HepG2 (cell line): Measurements from ENCODE around the gene CCNB2. TPM values are rescaled to one million over a fixed set of nuclear protein-coding genes. Genes with fewer than 3 reads are reported as not detected.

ENCODE experiments used
- ATAC-seq: fragments of 200-7000 bp; cut with Tn5 transposase; 3 replicates; pipeline ENCODE4 v1.9.1; 2020; ENCODE audit warnings: mild to moderate bottlenecking, moderate library complexity
- BruUV-seq: library from RNA; stranded (reverse); fragments of 400-500 nt; replicated peaks from 2 replicates; lab custom pipeline; 2021; lab: Mats Ljungman, UMichigan
- CTCF ChIA-PET: fragments of 300-600 bp; formaldehyde crosslinking; extraction: SDS; loops from one replicate; lab custom pipeline; 2021; ENCODE audit warnings: low total read pairs, inconsistent platforms, low intra/inter-chr PET ratio; lab: Yijun Ruan, JAX
- POLR2A ChIA-PET: fragments of 350-600 bp; sonication (Branson Sonifier 250); formaldehyde crosslinking; loops from one replicate; lab custom pipeline; 2020; ENCODE audit warnings: antibody characterized with exemption, inconsistent platforms; lab: Yijun Ruan, JAX
- DNase-seq: peaks from one replicate; pipeline ENCODE4 v3.0.0-alpha.2; 2015; ENCODE audit warnings: low spot score
- FAIRE-seq: peaks from 3 replicates; lab custom pipeline; 2011; peaks lifted over from hg19 to GRCh38; lab: Jason Lieb, UNC
- H2AFZ ChIP-seq: one replicate; pipeline ENCODE4 v1.6.1; 2011; ENCODE audit warnings: low read length, inconsistent platforms
- H3K27ac ChIP-seq: fragments of 300-600 bp; 3 replicates; pipeline ENCODE4 v1.8.0; 2011; ENCODE audit warnings: mixed run types, mild to moderate bottlenecking, mixed read lengths, low read length, inconsistent platforms; ENCODE audit not compliant: insufficient read depth; ENCODE audit errors: extremely low read length
- H3K27me3 ChIP-seq, 2 experiments: fragments of 200-600 bp in 1 of 2; 2 replicates in 1 of 2; 3 replicates in 1 of 2; pipeline versions ENCODE4 v1.6.0 to v1.8.0; 2011; ENCODE audit warnings: low read length in 2 of 2, mild to moderate bottlenecking in 2 of 2, moderate library complexity in 2 of 2, inconsistent platforms in 1 of 2; ENCODE audit not compliant: insufficient read depth in 2 of 2, control insufficient read depth in 1 of 2
- H3K36me3 ChIP-seq, 2 experiments: fragments of 200-600 bp in 1 of 2; replicated peaks in 1 of 2; 2 replicates in 1 of 2; 3 replicates in 1 of 2; pipeline versions ENCODE4 v1.5.1 to v1.8.0; 2011; ENCODE audit warnings: low read length in 2 of 2, inconsistent platforms in 1 of 2; ENCODE audit not compliant: insufficient read depth in 2 of 2, control insufficient read depth in 1 of 2
- H3K4me1 ChIP-seq: 2 replicates; pipeline ENCODE4 v1.5.1; 2012; ENCODE audit warnings: low read length, inconsistent platforms; ENCODE audit not compliant: insufficient read depth
- H3K4me2 ChIP-seq: 2 replicates; pipeline ENCODE4 v1.6.0; 2011; ENCODE audit warnings: low read depth, low read length, inconsistent platforms
- H3K4me3 ChIP-seq, 3 experiments: fragments of 200-600 bp in 1 of 3; sonication (generic), shearing (Covaris generic) in 1 of 3; replicated peaks in 1 of 3; 2 replicates each; pipeline ENCODE4 v1.5.1; 2011 to 2016; ENCODE audit warnings: low read length in 3 of 3, inconsistent platforms in 2 of 3, low read depth in 2 of 3, mild to moderate bottlenecking in 2 of 3, control low read depth in 1 of 3, mixed read lengths in 1 of 3; ENCODE audit not compliant: insufficient read depth in 1 of 3
- H3K79me2 ChIP-seq: one replicate; pipeline ENCODE4 v1.6.1; 2011; ENCODE audit warnings: low read length, inconsistent platforms; ENCODE audit not compliant: insufficient read depth
- H3K9ac ChIP-seq: 2 replicates; pipeline ENCODE4 v1.6.0; 2011; ENCODE audit warnings: mild to moderate bottlenecking, low read depth, low read length, inconsistent platforms; ENCODE audit not compliant: insufficient read depth
- H3K9me3 ChIP-seq: 2 replicates; pipeline ENCODE4 v1.5.1; 2012; ENCODE audit warnings: mild to moderate bottlenecking, low read length
- H4K20me1 ChIP-seq: 2 replicates; pipeline ENCODE4 v1.6.0; 2011; ENCODE audit warnings: inconsistent platforms, mild to moderate bottlenecking, low read length, moderate library complexity; ENCODE audit not compliant: insufficient read depth
- CC2D1A ChIP-seq: sonication (generic); formaldehyde crosslinking; IDR thresholded peaks from 2 replicates; pipeline ENCODE4 v1.8.1; 2023; ENCODE audit warnings: mild to moderate bottlenecking, missing genetic modification reagents
- CEBPB ChIP-seq: IDR thresholded peaks from 2 replicates; pipeline ENCODE4 v1.6.1; 2011; ENCODE audit warnings: low read depth, low read length, improper control_type of control experiment, borderline replicate concordance
- CENPT ChIP-seq: sonication (generic); formaldehyde crosslinking; IDR thresholded peaks from 2 replicates; pipeline ENCODE4 v1.8.0; 2022; ENCODE audit warnings: low read depth, mild to moderate bottlenecking, moderate library complexity, missing genetic modification reagents
- KAT8 ChIP-seq: IDR thresholded peaks from 2 replicates; pipeline ENCODE4 v1.6.1; 2016; ENCODE audit warnings: missing genetic modification reagents, missing compliant biosample characterization
- KIAA2018 ChIP-seq: sonication (generic); formaldehyde crosslinking; IDR thresholded peaks from 2 replicates; pipeline ENCODE4 v1.5.0; 2020; ENCODE audit warnings: mild to moderate bottlenecking, missing genetic modification reagents, borderline replicate concordance
- MTA3 ChIP-seq: sonication (generic); formaldehyde crosslinking; IDR thresholded peaks from 2 replicates; pipeline ENCODE4 v1.4.0; 2020; ENCODE audit warnings: missing genetic modification reagents
- NCOA1 ChIP-seq: sonication (generic); formaldehyde crosslinking; IDR thresholded peaks from 2 replicates; pipeline ENCODE4 v1.9.0; 2021; ENCODE audit warnings: missing genetic modification reagents
- PCBP2 ChIP-seq: fragments of 200-400 bp; formaldehyde crosslinking; optimal IDR thresholded peaks from 2 replicates; pipeline ENCODE3; 2018; ENCODE audit warnings: low read length, low read depth; ENCODE audit not compliant: poor library complexity, severe bottlenecking
- UBTF ChIP-seq: sonication (generic); formaldehyde crosslinking; IDR thresholded peaks from 2 replicates; pipeline ENCODE4 v1.4.0; 2020; ENCODE audit warnings: mild to moderate bottlenecking, missing genetic modification reagents
- YEATS2 ChIP-seq: sonication (generic); formaldehyde crosslinking; IDR thresholded peaks from 2 replicates; pipeline ENCODE4 v1.4.0; 2020; ENCODE audit warnings: missing genetic modification reagents, borderline replicate concordance
- ZNF660 ChIP-seq: sonication (generic); formaldehyde crosslinking; IDR thresholded peaks from 2 replicates; pipeline ENCODE4 v1.5.1; 2020; ENCODE audit warnings: mild to moderate bottlenecking, low read depth, missing genetic modification reagents, borderline replicate concordance
- ZNF678 ChIP-seq: sonication (generic); formaldehyde crosslinking; IDR thresholded peaks from 2 replicates; pipeline ENCODE4 v1.4.0; 2020; ENCODE audit warnings: mild to moderate bottlenecking, missing genetic modification reagents
- ZNF703 ChIP-seq: sonication (generic); formaldehyde crosslinking; IDR thresholded peaks from 2 replicates; pipeline ENCODE4 v1.5.1; 2020; ENCODE audit warnings: missing genetic modification reagents, mild to moderate bottlenecking, moderate library complexity, borderline replicate concordance
- WGBS: methylation state at CpG from one replicate; pipeline ENCODE4 v1.1.6; 2017; ENCODE audit warnings: low lambda C conversion rate; 5-methylcytosine and 5-hydroxymethylcytosine counted together
- in situ Hi-C: cut with HindIII; loops from 2 replicates; pipeline ENCODE4 v1.10.0; 2017; ENCODE audit warnings: low pct_unique_long_range_greater_than_20kb; ENCODE audit not compliant: extremely low pct_ligation_motif_present
- intact Hi-C: fragments of 100-400 bp; cut with micrococcal nuclease; formaldehyde crosslinking; loops from one replicate; pipeline ENCODE4 v1.10.0; 2022; ENCODE audit not compliant: unreplicated experiment
- polyA plus RNA-seq, 8 experiments: library from polyadenylated mRNA; depleted of rRNA in 3 of 8; stranded (reverse) in 7 of 8; unstranded in 1 of 8; fragments of >200 nt; fragmentation: Illumina TruSeq in 4 of 8; extraction: Trizol in 4 of 8; gene quantifications; 2 replicates each; pipeline versions ENCODE4 v1.2.1 to v1.2.3, GENCODE V29; 2011 to 2016; ENCODE audit warnings: low read depth in 4 of 8, missing spikeins in 1 of 8, mixed read lengths in 1 of 8; ENCODE audit not compliant: insufficient read depth in 1 of 8
- total RNA-seq, 5 experiments: library from RNA; depleted of rRNA; stranded (reverse); fragments of >200 nt; fragmentation: Illumina TruSeq; extraction: Trizol; gene quantifications; 2 replicates each; pipeline ENCODE4 v1.2.3, GENCODE V29; 2016; ENCODE audit warnings: low read depth in 1 of 5

The CCNB2 gene
- total and polyA plus RNA-seq, 2 of the 13 experiments (the other 11 are each of a cell fraction or from before 2014, with no cell fraction given), result 43.5 to 80.9 TPM

GRCh38 chr15:59157840-59158700, 53.1 kb downstream of the CCNB2 start (continued):
- TF ChIP-seq KAT8 (CRISPR knock-in tag) (no peak), CEBPB (no peak), CC2D1A (CRISPR knock-in tag) (no peak), UBTF (CRISPR knock-in tag) (no peak), PCBP2 (no peak), NCOA1 (CRISPR knock-in tag) (no peak)
- TF ChIP-seq, all 625 proteins: peak for 0

GRCh38 chr15:59158701-59159034, 53.7 kb downstream of the CCNB2 start:
- Histone ChIP-seq H3K4me2 (no peak overlapping the region), H3K79me2 (no peaks in the 10 kb centered on the region), H3K27ac (no peak overlapping the region), H3K27me3 (no peaks in the 10 kb centered on the region), H3K4me3 (no peak overlapping the region), H3K9ac (no peak overlapping the region), H3K4me1 (no peaks in the 10 kb centered on the region), H3K36me3 (peaks cover 8 to 46% of the 10 kb centered on the region in 2 experiments; a peak in 4 of 5 replicates), H2AFZ (no peak overlapping the region), H4K20me1 (no peaks in the 10 kb centered on the region), H3K9me3 (no peaks in the 10 kb centered on the region)
- no peak for FAIRE-seq
- in situ Hi-C loops (no loop called here), intact Hi-C loops (no loop called here)
- no peak for DNase-seq
- ATAC-seq, result no peak
- ChIA-PET POLR2A (no interaction called here), CTCF (no interaction called here)
- 100% methylated on average over 7 of the region's 7 CpGs for WGBS
- BruUV-seq, result no TSS peak
- TF ChIP-seq ZNF703 (CRISPR knock-in tag) (no peak), CENPT (CRISPR knock-in tag) (no peak), YEATS2 (CRISPR knock-in tag) (no peak), MTA3 (CRISPR knock-in tag) (no peak), KIAA2018 (CRISPR knock-in tag) (no peak), ZNF660 (CRISPR knock-in tag) (no peak), ZNF678 (CRISPR knock-in tag) (no peak)
